SU-DHL-6 (cell line): Measurements from ENCODE around the gene SMIM7.

Experiments used
- CTCF ChIP-seq: fragments of 200-600 bp; sonication (generic); IDR thresholded peaks from one replicate; pipeline ENCODE4 v1.5.1; 2017; ENCODE audit warnings: antibody characterized with exemption, mild to moderate bottlenecking, low read length, moderate library complexity; ENCODE audit not compliant: insufficient read depth, poor library complexity, severe bottlenecking
- EZH2phosphoT487 ChIP-seq: fragments of 200-600 bp; sonication (generic), shearing (Covaris generic); conservative IDR thresholded peaks from 2 replicates; pipeline ENCODE4 v1.6.1; 2018; ENCODE audit warnings: mild to moderate bottlenecking, antibody characterized with exemption, low read length, moderate library complexity, mixed read lengths

- TF ChIP-seq CTCF (no peak), EZH2phosphoT487 (no peak)
These were observed 50.3 kb downstream of the SMIM7 start for GRCh38 chr19:16609511-16610200.
